NCI-H446 (cell line): ENCODE data around the gene CER1.
"Not testable (repeated sequence)": the region's sequence is repeated elsewhere in the genome, so short reads cannot be mapped to it uniquely, and the experiment has no call there.

Experiments
- DNase-seq, 2 experiments: peaks; one replicate each; lab custom pipeline; 2025; lab: John Stamatoyannopoulos, UW

Gene CER1

DNA sequence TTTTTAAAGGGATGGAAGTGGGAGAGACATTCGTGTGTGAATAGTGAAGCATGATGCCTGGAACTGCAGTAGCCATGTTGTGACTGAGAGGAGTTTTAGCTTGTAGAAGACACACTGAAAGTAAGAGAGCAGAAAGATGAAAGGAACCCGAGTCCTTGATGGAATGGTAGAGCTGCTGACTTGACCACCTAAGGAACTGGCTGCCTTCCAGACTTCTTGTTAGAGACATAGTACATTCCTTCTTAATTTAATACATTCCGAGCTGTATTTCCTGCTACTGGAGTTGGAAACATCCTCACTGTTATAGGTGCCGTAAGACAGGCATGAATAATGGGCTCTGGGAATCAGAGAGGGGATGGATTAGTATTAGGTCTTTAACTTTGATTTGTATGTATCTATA, 7.4 kb downstream of the CER1 start:
- DNase-seq = no peak

DNA sequence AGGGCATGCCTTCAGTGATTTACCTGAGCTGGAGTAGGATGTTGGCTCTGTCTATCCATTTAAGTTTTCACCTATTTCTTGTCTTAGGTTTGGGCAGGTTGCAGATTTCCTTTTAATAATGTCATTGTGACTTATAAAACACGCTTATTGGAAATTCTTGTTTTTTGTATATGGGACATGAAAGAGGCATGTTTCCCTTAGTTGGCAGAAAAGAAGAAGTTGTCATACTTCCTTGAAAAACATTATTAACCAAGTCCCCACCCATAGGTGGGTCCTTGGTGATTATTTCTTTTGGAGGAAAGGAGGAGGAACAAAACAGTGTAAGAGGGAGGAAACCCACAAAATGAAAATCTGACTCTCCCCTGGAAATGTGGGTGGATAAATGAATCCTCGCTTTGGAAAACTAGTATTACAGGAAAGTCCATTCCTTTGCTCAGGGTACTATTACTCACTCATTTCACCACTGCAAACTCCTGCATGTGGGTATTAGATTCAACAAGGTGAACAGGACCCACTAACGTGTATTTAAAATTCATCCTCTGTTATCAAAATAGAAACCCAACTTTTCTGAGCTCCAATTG, 9.3 kb downstream of the CER1 start:
- no peak for DNase-seq

DNA sequence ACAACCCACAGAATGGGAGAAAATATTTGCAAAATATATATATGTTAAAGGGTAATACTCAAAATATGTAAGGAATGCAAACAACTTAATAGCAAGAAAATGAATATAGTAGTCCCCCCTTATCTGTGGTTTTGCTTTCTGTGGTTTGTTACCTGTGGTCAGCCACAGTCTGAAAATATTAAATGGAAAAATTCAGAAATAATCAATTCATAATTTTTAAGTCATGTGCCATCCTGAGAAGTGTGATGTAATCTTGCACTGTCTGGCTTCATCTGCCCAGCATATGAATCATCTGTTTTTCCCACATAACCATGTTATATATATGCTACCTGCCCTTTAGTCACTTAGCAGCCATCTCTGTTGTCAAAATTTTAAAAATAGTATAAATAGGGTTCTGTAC, 11.7 kb downstream of the CER1 start:
- DNase-seq = no peak

GRCh38 chr9:14706530-14707140, 15.9 kb downstream of the CER1 start:
- no peak for DNase-seq

GRCh38 chr9:14705079-14705478, 17.5 kb downstream of the CER1 start:
- DNase-seq = no peak

- no peak for DNase-seq
Observed at GRCh38 chr9:14704281-14704680, 18.3 kb downstream of the CER1 start.

GRCh38 chr9:14702200-14702720, 20.3 kb downstream of the CER1 start:
- no peak for DNase-seq

DNA sequence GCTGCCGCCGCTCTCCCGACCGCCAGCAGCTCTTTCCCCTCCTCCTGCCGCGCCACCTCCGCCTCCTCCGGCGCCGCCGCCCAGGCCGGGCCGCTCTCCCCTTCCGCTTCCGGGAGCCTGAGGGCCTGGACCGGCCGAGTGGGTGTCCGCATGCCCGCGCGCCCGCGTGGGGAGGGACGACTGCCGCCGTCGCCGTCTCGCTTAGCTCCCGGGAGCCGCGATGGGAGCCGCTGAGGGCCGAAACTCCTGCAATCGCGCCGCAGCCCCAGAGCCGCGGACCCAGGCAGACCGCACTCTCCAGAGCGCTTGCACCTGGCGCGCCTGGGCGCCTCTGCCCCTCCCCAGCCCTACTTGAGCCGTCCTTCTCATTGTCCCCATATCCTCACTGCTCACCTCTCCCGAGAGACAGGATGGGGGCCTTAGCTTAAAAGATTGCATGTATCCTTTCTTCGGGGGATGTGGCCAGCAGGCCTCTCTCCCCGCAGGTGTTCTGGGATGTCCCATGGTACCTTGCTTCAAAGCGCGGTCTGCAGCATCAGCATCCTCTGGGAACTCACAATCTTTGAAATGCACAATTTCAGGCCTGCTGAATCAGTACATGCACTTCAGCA, 29.2 kb downstream of the CER1 start, which contains the start of gene ZDHHC21:
ZDHHC21 (minus strand) TSS at position 182 of the 611 bp plus-strand sequence. CDS start 19,092 bp downstream, outside the sequence.
- DNase-seq = peak in 1 of 2 experiments; percentile 66

DNA sequence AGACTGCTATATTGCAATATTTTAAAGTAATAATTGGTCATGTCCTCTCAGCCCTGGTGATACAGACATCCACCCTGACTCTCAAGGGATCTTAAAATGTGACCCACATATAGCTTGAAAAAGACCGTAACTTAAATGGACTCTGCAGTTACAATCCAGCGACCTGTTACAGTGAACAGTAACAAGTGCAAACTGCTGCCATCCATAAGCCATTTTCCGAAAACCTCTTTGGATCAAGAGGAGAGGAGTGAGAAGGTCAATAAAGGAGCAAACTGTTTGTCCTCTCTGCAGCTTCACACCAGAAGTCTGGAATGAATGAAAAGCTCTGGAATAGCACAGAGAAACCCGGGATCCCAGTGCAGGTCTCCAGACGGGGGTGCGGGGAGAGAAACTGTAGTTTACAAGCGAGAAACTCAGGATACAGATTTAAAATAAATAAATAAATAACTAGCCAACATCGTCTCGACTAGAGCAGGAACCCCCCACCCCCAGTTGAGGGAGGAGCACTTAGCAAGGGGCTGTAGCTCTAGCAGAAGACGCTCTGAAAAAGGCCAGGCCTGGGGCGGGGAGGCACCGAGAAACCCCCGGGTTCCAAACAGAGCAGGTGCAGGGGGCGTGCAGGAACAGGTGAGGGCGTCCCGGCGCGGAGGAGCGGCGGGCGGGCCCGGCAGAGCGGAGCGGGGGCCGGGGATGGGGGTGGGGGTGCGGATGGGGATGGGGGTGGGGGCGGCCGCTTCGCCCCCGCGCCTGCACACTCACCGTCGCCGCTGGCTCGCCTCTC, 29.9 kb downstream of the CER1 start:
- DNase-seq = peak; percentile 33 to 45

- DNase-seq = no peak
Observed at GRCh38 chr9:14690948-14691730, 31.4 kb downstream of the CER1 start.

DNA sequence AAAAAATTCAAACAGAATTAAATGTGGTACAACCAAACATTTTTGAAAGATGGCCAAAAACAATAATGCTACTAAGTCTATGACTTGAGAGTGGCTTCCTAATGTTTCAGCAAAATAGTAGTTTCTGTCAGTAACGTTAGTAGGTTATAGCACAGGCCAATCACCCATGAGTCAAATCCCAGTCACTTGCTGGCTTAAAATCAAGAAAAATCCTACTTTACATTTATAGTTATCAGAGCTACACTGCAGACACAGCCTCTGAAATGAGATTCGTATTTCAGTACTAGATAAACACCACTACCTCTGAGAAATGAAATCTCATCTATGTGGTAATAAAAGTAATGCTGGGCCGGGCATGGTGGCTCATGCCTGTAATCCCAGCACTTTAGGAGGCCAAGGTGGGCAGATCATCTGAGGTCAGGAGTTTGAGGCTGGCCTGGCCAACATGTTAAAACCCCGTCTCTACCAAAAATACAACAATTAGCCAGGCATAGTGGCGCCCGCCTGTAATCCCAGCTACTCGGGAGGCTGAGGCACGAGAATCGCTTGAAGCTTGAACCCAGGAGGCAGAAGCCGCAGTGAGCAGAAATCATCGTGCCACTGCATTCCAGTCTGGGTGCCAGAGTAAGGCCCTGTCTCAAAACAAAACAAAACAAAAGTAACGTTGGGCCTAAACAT, 35.4 kb downstream of the CER1 start:
- no peak for DNase-seq

GRCh38 chr9:14686168-14686567, 36.4 kb downstream of the CER1 start:
- DNase-seq = no peak

DNA sequence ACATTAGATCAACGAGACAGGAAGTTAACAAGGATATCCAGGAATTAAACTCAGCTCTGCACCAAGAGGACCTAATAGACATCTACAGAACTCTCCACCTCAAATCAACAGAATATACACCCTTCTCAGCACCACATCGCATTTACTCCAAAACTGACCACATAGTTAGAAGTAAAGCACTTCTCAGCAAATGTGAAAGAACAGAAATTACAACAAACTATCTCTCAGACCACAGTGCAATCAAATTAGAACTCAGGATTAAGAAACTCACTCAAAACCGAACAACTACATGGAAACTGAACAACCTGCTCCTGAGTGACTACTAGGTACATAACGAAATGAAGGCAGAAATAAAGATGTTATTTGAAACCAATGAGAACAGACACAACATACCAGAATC, 39.9 kb downstream of the CER1 start:
- not testable (repeated sequence) for DNase-seq

- no peak for DNase-seq
Observed at GRCh38 chr9:14678776-14679175, 43.8 kb downstream of the CER1 start.

DNA sequence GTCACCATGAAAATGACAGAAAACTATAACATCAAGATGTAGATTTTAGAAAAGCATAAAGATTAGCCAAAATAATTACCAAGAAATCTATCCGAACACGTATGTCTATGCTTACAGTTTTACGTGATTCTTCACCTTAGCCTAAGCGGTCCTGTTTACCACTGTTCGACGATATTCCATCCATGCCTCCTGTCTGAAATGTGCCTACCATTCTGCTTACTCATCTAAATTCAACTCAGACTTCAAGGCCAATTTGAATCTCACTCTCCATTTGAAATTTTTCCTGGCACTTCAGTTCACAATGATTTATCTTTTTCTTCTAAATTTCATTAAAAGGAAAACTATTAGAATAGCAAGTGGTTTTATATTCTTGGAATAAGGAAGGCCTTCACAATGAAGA, 44.7 kb downstream of the CER1 start:
- DNase-seq = no peak

DNA sequence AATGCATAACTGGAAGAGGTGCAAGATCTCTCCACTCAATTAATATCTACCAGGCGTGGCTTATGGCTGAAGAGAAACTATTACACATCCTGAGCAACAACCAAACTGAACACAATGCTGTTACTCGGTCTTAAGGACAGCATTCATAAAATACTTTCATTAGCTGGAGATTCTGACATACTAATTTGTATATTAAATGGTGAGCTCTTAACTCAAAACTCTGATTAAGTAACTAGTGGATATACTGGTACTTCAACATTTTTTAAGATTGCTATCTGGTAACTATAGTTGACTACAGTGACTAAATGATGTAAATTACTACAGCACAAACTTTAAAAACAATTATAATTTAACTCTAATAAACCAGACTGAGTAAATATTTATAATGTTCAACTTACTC, 45.1 kb downstream of the CER1 start:
- no peak for DNase-seq

GRCh38 chr9:14674630-14675029, 47.9 kb downstream of the CER1 start:
- DNase-seq = no peak

DNA sequence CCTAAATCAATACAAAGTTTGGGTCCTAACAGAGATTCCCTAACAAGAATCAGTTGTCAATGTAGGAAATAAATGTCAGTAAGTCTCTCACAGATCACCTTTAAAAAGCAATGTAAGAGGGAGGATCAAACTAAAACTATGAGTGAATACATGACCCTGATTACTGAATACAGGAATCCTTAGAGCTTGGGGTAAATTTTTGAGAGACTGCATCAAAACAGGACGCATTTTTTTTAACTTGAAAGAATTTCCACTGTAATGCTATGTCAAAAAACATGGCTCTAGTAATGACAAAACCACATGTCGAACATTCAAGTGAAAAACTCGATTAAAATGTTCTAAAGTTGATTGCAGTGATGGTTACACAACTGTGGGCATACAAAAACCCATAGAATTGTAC, 51.2 kb downstream of the CER1 start:
- no peak for DNase-seq

DNA sequence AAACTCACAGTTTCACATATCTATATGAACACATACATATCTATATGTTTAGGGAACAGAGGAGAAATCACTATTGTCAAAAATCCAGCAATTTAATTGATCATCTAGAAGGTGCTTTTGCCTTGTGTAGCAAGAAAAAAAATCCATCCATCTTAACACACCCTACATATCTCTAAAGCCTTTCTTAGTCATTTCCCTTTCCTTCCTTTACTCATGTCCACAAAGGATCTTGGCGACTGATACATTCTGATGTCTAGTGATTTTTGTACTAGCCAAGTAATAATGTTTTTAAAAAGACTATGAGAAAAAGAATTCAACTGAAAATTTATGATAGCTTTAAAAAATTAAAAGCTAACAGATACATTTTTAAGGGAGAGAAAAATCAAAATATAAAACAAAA, 51.8 kb downstream of the CER1 start:
- DNase-seq = no peak
